Stomach (tissue), 9 donors: ENCODE data around the gene SNRPD1. TPM values are rescaled to one million over a fixed set of nuclear protein-coding genes. Genes with fewer than 3 reads are reported as not detected.

ENCODE experiments used
- DNase-seq, 2 donors: peaks; one replicate each; pipeline versions ENCODE4 v3.0.0 to v3.0.0-alpha.2; 2013 to 2019
- H3K27ac ChIP-seq, 5 donors: fragments of 200-600 bp in 4 of 5; sonication (generic) in 4 of 5; one replicate each; pipeline ENCODE4 v1.5.1; 2013 to 2019; ENCODE audit warnings: mild to moderate bottlenecking in 1 of 5, moderate library complexity in 1 of 5
- H3K27me3 ChIP-seq, 3 donors: fragments of 200-600 bp; sonication (generic); one replicate each; pipeline ENCODE4 v1.5.1; 2017 to 2019; ENCODE audit warnings: mixed run types in 1 of 3
- H3K36me3 ChIP-seq, 4 donors: fragments of 200-600 bp; sonication (generic); 1 replicate in 3 of 4; 2 replicates in 1 of 4; pipeline ENCODE4 v1.5.1; 2016 to 2019
- H3K4me1 ChIP-seq, 4 donors: fragments of 200-600 bp; sonication (generic); one replicate each; pipeline ENCODE4 v1.5.1; 2016 to 2019
- H3K4me3 ChIP-seq, 4 donors: fragments of 200-600 bp; sonication (generic) in 3 of 4; one replicate each; pipeline ENCODE4 v1.5.1; 2016 to 2019; ENCODE audit warnings: mild to moderate bottlenecking in 1 of 4
- H3K9me3 ChIP-seq, 4 donors: fragments of 200-600 bp; sonication (generic); one replicate each; pipeline ENCODE4 v1.5.1; 2016 to 2019
- EP300 ChIP-seq: sonication (generic); formaldehyde crosslinking; IDR thresholded peaks from one replicate; pipeline ENCODE4 v1.6.1; 2017; ENCODE audit warnings: antibody characterized with exemption
- POLR2A ChIP-seq, 4 donors: fragments of 450-650 bp; IDR thresholded peaks; one replicate each; pipeline ENCODE4 v1.6.1; 2016; ENCODE audit warnings: antibody characterized with exemption in 4 of 4, control low read depth in 2 of 4, mild to moderate bottlenecking in 1 of 4, moderate library complexity in 1 of 4
- POLR2AphosphoS5 ChIP-seq, 3 donors: sonication (generic); formaldehyde crosslinking; IDR thresholded peaks; one replicate each; pipeline ENCODE4 v1.6.1; 2016; ENCODE audit warnings: antibody characterized with exemption in 3 of 3
- WGBS, 5 donors: extraction: QIAGEN DNeasy Blood & Tissue Kit in 3 of 5; methylation state at CpG; one replicate each; pipeline versions ENCODE4 v1.1.5 to v1.1.7; 2013 to 2018; 5-methylcytosine and 5-hydroxymethylcytosine counted together
- intact Hi-C: fragments of 100-400 bp; cut with DNase I; formaldehyde crosslinking; loops from one replicate; pipeline ENCODE4 v1.15.1; 2023; ENCODE audit warnings: low total_unique reads
- polyA plus RNA-seq, 3 donors: library from polyadenylated mRNA; stranded (reverse); fragments of 200-250 nt; gene quantifications; one replicate each; pipeline ENCODE4 v1.2.3, GENCODE V29; 2013
- small RNA-seq, 4 donors: library from RNA; depleted of rRNA; stranded (forward); fragments of <200 nt; gene quantifications; one replicate each; pipeline ENCODE3, GENCODE V24; 2016
- total RNA-seq, 5 donors: library from RNA; depleted of rRNA; stranded (reverse); fragments of >200 nt; gene quantifications; one replicate each; pipeline versions ENCODE4 v1.1.0 to v1.2.3, GENCODE V29; 2014 to 2016
- TF ChIP-seq, protein P1 (sequence below), 7 experiments: fragments of 450-650 bp in 4 of 7; fragments of 200-600 bp in 3 of 7; sonication (generic) in 3 of 7; IDR thresholded peaks; one replicate each; pipeline ENCODE4 v1.5.1; 2016 to 2019; ENCODE audit warnings: antibody characterized with exemption in 7 of 7, control low read depth in 2 of 7, mild to moderate bottlenecking in 1 of 7
- donor health status: healthy with polysubstance abuse.
- donor health status: Bipolar disorder and iron deficiency.
- donor health status: healthy.

The SNRPD1 gene
- total and polyA plus RNA-seq, 8 donors, result 0.45 to 27.4 (median 12.2) TPM

DNA sequence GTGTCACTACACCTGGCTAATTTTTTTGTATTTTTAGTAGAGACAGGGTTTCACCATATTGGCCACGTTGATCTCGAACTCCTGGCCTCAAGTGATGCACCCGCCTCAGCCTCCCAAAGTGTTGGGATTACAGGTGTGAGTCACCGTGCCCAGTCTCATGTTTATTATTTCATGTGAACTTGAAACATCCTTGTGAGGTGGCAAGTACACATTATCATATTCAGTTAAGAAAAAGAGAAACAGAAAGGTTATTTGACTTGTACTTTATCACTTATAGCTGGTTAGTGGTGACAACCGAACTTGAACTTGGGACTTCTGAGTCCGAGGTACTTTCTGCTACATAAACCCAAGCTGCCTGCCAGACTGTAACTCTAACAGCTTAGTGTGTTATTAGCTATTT, 68.0 kb downstream of the SNRPD1 start:
- Histone ChIP-seq H3K4me1 (peaks cover 0 to 13% (median 0%) of the 10 kb centered on the region in 4 donors), H3K27me3 (no peaks in the 10 kb centered on the region), H3K27ac (no peak overlapping the region), H3K36me3 (peaks cover 0 to 18% (median 0%) of the 10 kb centered on the region in 4 donors), H3K9me3 (no peaks in the 10 kb centered on the region), H3K4me3 (no peak overlapping the region)
- WGBS, 5 donors, result 82 to 96% (median 93%) methylated on average over 6 of the region's 6 CpGs
- DNase-seq, result no peak
- TF ChIP-seq EP300 (no peak), POLR2A (IDR thresholded peaks at IDR 0.05) (no peak), POLR2AphosphoS5 (IDR thresholded peaks at IDR 0.05) (no peak)
- TF ChIP-seq, protein P1, sequence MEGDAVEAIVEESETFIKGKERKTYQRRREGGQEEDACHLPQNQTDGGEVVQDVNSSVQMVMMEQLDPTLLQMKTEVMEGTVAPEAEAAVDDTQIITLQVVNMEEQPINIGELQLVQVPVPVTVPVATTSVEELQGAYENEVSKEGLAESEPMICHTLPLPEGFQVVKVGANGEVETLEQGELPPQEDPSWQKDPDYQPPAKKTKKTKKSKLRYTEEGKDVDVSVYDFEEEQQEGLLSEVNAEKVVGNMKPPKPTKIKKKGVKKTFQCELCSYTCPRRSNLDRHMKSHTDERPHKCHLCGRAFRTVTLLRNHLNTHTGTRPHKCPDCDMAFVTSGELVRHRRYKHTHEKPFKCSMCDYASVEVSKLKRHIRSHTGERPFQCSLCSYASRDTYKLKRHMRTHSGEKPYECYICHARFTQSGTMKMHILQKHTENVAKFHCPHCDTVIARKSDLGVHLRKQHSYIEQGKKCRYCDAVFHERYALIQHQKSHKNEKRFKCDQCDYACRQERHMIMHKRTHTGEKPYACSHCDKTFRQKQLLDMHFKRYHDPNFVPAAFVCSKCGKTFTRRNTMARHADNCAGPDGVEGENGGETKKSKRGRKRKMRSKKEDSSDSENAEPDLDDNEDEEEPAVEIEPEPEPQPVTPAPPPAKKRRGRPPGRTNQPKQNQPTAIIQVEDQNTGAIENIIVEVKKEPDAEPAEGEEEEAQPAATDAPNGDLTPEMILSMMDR (IDR thresholded peaks at IDR 0.05), result no peak
- intact Hi-C loops, result no loop called here

DNA sequence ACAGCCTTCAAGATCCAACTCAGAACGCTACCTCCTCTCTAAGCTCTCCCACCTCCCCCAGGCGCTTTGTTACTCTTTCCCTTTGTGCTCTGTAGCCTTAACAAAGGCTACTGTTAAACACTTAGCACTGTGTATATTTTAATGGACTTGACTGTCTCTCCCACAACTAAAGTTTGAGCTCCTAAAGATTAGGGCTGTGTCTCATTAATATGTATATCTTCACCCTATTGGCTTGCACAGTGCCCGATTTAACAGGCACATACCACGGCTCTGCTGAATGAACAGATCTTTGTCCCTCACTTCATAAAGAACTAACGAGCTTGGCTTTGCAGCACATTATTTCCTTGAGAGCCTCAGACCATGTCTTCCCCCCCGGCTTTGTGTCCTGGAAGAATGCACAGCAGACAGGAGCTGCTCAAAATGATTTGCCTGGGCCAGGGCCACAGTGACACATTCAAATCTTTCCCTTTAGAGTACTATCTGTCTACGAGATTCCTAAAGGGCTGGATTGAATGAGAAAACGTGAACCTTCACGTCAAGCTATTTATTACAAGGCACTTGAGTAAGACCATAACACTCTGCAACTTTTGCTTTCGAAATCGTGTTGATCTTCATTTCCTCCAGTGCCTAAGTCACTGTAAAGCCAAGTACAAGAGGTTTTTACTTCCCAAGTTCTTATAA, 70.4 kb downstream of the SNRPD1 start:
- Histone ChIP-seq H3K9me3 (no peaks in the 10 kb centered on the region), H3K27ac (peak overlapping the region; percentile 17 to 70 (median 56)), H3K36me3 (peaks cover 0 to 18% (median 0%) of the 10 kb centered on the region in 4 donors), H3K27me3 (no peaks in the 10 kb centered on the region), H3K4me1 (peaks cover 0 to 35% (median 13%) of the 10 kb centered on the region in 4 donors), H3K4me3 (peak overlapping the region; percentile 14 to 25 (median 23))
- intact Hi-C loops, result no loop called here
- peak in 1 of 2 donors; percentile 70 for DNase-seq
- TF ChIP-seq POLR2AphosphoS5 (IDR thresholded peaks at IDR 0.05), result no peak
- TF ChIP-seq, protein P1 (IDR thresholded peaks at IDR 0.05), result no peak
- no peak for TF ChIP-seq EP300
- no peak for TF ChIP-seq POLR2A (IDR thresholded peaks at IDR 0.05)
- WGBS, 5 donors, result 47 to 72% (median 60%) methylated on average over 11 of the region's 11 CpGs

Small RNAs within 50 kb of the gene (small RNA-seq; reads per million reads assigned to genes)
- 0 to 0.08 (median 0) reads per million in 4 donors for gene MIR320C1

Other genes with a start within 250 kb of the SNRPD1 start
- gene ESCO1, start 11.6 kb upstream of the SNRPD1 start, total RNA-seq, result 10 to 100 TPM in 4 of 5 donors, 1 to 10 TPM in 1; 5.2 to 53.6 (median 29.9) TPM
- 1 to 10 TPM; 6.6 to 9.0 (median 8.4) TPM for gene ESCO1, start 11.6 kb upstream of the SNRPD1 start, polyA plus RNA-seq
- 10 to 100 TPM; 12.5 to 33.4 (median 24.3) TPM for gene ABHD3, start 92.5 kb downstream of the SNRPD1 start, total RNA-seq
- 10 to 100 TPM in 2 of 3 donors, 1 to 10 TPM in 1; 8.9 to 26.2 (median 10.2) TPM for gene ABHD3, start 92.5 kb downstream of the SNRPD1 start, polyA plus RNA-seq
- gene MIB1, start 128.5 kb downstream of the SNRPD1 start, total RNA-seq, result 10 to 100 TPM; 10.4 to 83.5 (median 18.7) TPM
- 1 to 10 TPM; 4.4 to 5.7 (median 5.3) TPM for gene MIB1, start 128.5 kb downstream of the SNRPD1 start, polyA plus RNA-seq